Measurements from ENCODE around the gene CNTRL.

CNTRL gene

DNA sequence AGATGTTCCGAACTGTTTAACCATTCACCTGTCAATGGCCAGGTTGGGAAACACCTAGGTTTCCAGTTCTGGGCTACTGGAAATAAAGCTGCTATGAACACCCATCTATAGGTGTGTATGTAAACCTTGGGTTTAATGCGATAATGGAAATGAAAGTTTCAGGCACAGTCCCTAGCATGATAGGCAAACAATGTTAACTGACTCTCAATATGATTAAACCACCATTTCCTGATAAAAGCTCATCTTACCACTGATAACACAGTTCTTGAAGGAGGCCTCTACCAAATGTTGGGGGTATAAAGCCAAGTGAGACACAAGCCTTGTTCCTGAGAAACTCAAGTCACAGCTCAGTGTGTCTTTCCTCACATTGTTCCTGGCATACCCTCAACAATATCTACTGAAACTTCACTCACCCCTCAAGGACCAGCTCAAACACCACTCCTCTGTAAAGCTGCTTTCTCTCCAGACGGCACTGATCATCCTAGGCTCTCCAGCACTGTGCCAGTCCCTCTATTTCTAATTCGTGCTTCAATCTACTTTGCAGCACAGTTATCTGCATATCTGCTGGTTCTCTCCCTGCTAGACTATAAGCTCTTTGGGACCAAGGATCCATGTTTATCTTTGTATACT lies 111.1 kb downstream of the CNTRL start:
- H3K27ac Mint-ChIP-seq, result peak overlapping the region; percentile 73
- ATAC-seq (replicated peaks), result peak; percentile 18 to 25
- H3K9me3 Mint-ChIP-seq, result no peaks in the 10 kb centered on the region
- no peak for DNase-seq
- no peaks in the 10 kb centered on the region for H3K27me3 Mint-ChIP-seq
- H3K4me3 Mint-ChIP-seq, result no peak overlapping the region
- H3K36me3 Mint-ChIP-seq, result peaks cover 23 to 46% of the 10 kb centered on the region in 2 donors
- H3K4me1 Mint-ChIP-seq, result peaks cover 39 to 47% of the 10 kb centered on the region in 2 donors

DNA sequence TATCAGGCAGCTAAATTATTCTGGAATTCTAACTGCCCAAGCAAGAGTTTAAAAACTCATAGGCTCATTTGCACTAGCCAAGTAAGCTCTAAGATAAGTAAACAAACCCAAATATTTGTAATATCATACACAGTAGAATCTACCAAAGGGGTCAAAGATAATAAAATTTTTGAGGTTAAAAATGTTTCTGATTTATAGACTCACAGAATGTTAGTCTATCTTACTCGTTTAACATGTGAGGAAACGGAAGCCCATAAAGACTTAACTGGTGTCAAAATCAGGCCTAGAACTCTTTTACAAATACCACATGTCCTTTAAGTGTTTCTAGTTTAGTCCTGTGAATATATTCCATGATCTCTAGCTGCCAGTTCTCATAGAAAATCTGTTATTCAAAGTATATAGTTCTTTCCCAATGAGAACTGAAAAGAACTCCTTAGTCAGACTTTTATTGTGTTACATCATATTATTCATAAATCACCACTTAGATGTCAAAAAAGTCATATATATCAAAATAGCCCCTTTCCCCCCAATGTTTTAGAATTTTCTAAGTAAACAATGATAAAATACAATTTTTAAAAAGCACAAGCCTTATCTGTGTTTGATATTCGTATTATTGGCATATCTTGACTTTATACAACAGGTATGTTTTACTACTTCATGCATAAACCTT lies 113.0 kb downstream of the CNTRL start:
- H3K36me3 Mint-ChIP-seq, result peaks cover 21 to 35% of the 10 kb centered on the region in 2 donors
- H3K27me3 Mint-ChIP-seq, result no peaks in the 10 kb centered on the region
- peaks cover 38 to 47% of the 10 kb centered on the region in 2 donors for H3K4me1 Mint-ChIP-seq
- no peak overlapping the region for H3K27ac Mint-ChIP-seq
- no peaks in the 10 kb centered on the region for H3K9me3 Mint-ChIP-seq
- no peak overlapping the region for H3K4me3 Mint-ChIP-seq
- no peak for DNase-seq
- no peak for ATAC-seq (replicated peaks)

DNA sequence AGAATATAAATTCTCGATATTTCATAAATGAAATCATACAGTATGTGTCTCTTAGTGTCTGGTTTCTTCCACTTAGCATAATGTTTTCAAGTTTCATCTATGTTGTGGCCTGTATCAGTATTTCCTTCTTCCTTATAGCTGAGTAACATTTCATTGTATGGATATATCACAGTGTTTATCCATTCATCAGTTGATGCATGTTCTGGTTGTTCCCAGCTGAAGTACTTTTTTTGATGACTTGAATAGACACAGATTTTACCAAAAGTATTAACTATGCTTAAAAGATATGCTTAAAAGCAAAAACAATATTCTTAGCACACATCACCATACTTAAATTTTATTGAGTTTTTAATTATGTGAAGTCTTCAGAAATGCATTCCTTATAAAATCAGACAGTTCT lies 114.3 kb downstream of the CNTRL start:
- H3K9me3 Mint-ChIP-seq, result no peaks in the 10 kb centered on the region
- ATAC-seq (replicated peaks) (no peak), DNase-seq (no peak)
- H3K27me3 Mint-ChIP-seq, result no peaks in the 10 kb centered on the region
- H3K36me3 Mint-ChIP-seq, result peaks cover 16 to 24% of the 10 kb centered on the region in 2 donors
- no peak overlapping the region for H3K4me3 Mint-ChIP-seq
- H3K4me1 Mint-ChIP-seq, result peaks cover 33 to 41% of the 10 kb centered on the region in 2 donors
- H3K27ac Mint-ChIP-seq, result no peak overlapping the region

DNA sequence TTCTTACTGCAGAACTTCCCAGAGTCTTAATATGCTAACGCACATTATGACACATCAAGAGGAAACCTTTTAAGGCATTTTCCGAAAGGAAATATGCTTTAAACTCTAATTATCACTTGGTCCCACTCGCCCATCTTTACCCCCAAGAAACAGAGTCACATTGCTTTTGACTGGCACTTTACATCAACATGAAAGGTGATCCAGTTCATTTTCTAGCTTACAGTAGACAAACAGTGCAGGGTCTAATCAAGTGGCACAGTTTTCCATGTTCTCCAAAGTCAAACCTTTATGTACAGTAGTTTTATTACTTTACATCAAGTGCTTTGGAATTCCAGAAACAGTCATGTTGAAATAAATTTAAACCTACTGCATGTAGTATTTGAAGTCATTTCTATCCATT lies 114.9 kb downstream of the CNTRL start:
- DNase-seq (no peak), ATAC-seq (replicated peaks) (no peak)
- Mint-ChIP-seq H3K4me1 (peaks cover 30 to 37% of the 10 kb centered on the region in 2 donors), H3K36me3 (peaks cover 16 to 24% of the 10 kb centered on the region in 2 donors), H3K27me3 (no peaks in the 10 kb centered on the region), H3K9me3 (no peaks in the 10 kb centered on the region), H3K27ac (no peak overlapping the region), H3K4me3 (no peak overlapping the region)

DNA sequence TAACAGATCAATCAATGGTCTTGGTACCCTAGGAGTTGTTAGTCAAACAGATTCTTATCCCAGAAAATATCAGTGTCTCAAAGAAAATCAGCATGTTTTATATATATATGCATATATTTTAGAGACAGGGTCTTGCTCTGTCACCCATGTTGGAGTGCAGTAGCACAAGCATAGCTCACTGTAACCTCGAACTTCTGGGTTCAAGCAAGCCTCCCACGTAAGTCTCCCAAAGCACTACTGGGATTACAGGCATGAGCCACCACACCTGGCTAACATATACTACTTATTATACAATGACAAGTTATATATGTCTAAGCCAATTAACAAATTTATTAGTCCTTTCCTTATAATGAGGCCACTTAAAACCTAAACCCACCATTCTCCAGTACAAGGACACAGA lies 116.5 kb downstream of the CNTRL start:
- Mint-ChIP-seq H3K27me3 (no peaks in the 10 kb centered on the region), H3K27ac (peak overlapping the region; percentile 31), H3K36me3 (peaks cover 4 to 9% of the 10 kb centered on the region in 2 donors), H3K4me3 (no peak overlapping the region), H3K4me1 (peaks cover 23 to 36% of the 10 kb centered on the region in 2 donors), H3K9me3 (no peaks in the 10 kb centered on the region)
- ATAC-seq (replicated peaks) (no peak), DNase-seq (no peak)

DNA sequence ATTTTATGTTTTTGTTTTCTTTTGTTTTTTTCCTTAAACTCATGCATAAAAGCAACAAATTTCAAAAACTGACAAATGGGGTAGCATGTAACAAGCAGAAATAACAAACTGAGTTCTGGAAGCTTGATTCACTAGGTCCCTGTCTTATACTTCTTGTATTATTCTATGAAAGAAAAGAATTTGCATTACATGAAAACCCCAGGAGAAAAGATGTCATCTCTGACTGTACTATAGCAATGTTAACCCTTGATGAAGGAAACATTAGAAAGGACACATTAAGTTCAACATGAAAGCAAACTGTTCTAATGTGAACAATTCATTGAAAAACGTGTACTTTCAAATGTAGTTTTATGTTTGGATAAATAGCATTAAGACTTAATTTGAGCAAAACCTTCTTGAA lies 117.8 kb downstream of the CNTRL start:
- Mint-ChIP-seq H3K4me3 (no peak overlapping the region), H3K27ac (no peak overlapping the region), H3K9me3 (no peaks in the 10 kb centered on the region), H3K27me3 (no peaks in the 10 kb centered on the region), H3K4me1 (peaks cover 22 to 44% of the 10 kb centered on the region in 2 donors), H3K36me3 (peaks cover 4 to 5% of the 10 kb centered on the region in 2 donors)
- ATAC-seq (replicated peaks) (no peak), DNase-seq (no peak)

DNA sequence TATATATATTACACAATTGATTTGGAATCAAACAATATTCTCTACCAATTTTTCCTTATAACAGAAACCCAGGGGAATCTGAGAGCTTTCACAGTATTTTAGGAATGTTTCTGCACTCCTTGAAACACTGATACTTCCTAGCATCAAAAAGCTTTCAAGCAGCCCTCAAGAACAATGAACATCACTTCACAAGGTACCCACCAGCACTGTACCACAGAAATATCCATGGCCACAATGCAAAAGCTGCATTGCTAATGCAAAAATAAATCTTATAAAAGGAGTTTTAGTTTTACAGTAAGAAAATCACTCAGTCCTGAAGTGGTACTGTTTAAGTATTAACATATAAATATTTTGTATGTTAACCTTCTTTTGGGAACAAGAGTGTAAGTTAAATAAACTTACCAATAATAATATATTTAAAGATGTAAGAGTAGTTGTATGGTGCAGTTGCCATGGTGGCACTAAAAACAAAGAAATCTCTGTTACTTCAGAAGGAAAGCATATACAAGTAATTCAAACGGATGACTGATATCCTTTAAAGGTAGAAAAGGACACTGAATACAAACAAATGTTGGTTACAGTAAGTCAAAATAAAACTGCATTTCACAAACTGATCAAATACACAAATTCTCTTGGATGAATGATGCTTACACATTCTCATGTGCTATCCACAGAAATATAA lies 118.3 kb downstream of the CNTRL start:
- Mint-ChIP-seq H3K36me3 (peaks cover 4 to 5% of the 10 kb centered on the region in 2 donors), H3K27me3 (no peaks in the 10 kb centered on the region), H3K27ac (no peak overlapping the region), H3K4me3 (no peak overlapping the region), H3K9me3 (no peaks in the 10 kb centered on the region), H3K4me1 (peaks cover 23 to 48% of the 10 kb centered on the region in 2 donors)
- DNase-seq, result no peak
- no peak for ATAC-seq (replicated peaks)

DNA sequence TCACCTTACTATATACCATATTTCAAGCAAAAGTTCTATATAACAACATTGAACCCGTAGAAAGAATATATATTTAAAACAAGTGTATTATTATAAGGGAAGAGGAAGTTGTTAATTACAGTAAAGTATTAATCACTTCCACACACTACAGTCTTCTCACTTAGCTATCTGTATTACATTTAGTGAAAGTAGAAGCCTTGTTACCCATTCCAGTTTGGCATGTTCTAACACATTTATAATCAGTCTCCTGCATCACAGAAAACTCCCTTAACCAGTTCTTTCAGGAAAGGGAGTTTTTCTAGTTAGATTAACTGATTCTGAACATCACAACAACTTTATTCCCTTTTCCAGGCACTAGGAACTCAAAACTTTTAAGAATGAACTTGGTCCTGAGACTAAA lies 120.0 kb downstream of the CNTRL start:
- no peaks in the 10 kb centered on the region for H3K9me3 Mint-ChIP-seq
- H3K27me3 Mint-ChIP-seq, result no peaks in the 10 kb centered on the region
- H3K4me1 Mint-ChIP-seq, result peaks cover 28 to 63% of the 10 kb centered on the region in 2 donors
- no peak overlapping the region for H3K27ac Mint-ChIP-seq
- no peak overlapping the region for H3K4me3 Mint-ChIP-seq
- DNase-seq (no peak), ATAC-seq (replicated peaks) (peak in 1 of 2 donors; percentile 41)
- peaks cover 5 to 7% of the 10 kb centered on the region in 2 donors for H3K36me3 Mint-ChIP-seq

DNA sequence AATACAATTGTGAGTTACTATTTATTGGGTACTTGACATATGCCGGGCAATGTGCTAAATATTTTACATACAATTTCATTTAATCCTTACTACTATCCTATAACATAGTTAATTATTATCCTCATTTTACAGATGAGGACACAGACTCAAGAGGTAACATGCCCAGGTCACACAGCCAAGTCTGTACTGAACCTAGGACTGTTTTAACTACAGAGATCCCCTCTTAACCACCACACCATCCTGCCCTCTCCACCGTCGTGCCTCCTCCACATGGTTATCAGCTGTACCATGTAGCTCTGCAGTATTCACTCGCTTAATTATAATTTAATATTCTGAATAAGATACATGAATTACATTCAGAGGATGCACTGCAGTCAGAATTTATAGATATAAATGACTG lies 121.6 kb downstream of the CNTRL start:
- Mint-ChIP-seq H3K27ac (no peak overlapping the region), H3K4me3 (no peak overlapping the region), H3K27me3 (no peaks in the 10 kb centered on the region), H3K36me3 (peaks cover 6 to 11% of the 10 kb centered on the region in 2 donors), H3K9me3 (no peaks in the 10 kb centered on the region), H3K4me1 (peaks cover 27 to 66% of the 10 kb centered on the region in 2 donors)
- DNase-seq (no peak), ATAC-seq (replicated peaks) (peak in 1 of 2 donors; percentile 22)

DNA sequence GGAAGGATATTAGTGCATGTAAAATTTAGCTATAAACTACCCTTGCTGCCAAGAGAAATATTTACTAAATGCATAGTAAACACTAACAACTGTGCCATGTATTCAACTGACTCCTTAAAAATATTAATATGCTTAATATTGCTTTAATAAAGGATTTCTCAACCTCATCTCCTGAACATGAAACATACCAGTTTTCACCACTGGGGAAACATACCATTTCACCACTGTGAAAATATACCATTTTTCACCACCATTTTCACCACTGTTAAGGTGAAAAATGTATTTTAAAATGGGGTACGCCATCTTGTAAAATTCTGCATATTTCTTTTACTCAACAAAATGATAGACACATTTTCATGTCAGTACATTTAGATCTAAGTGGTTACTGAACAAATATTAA lies 122.4 kb downstream of the CNTRL start:
- no peak overlapping the region for H3K4me3 Mint-ChIP-seq
- H3K27ac Mint-ChIP-seq, result no peak overlapping the region
- no peak for DNase-seq

DNA sequence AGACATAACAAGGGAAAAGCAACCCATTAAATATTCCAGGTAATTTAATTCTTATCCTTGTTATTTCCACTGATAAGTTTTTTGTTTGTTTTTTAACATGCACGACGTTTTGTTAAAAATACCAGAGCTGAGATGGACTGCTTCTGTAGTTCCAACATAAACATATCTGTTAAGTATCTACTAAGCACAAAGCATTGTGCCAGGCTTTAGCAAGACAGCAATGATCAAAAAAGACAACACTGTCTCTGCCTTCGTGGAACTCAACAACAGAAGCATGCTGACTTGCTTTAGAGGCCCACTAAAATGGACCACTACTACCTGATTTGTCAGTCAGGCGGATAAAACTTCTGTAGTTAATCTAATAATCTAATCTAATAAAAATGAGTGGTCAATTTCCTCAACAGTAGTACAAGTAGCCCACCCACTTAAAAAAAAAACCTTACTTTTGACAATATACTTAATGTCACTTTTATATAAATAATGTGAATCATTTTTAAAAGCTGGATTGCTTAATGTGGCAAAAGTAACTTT lies 123.8 kb downstream of the CNTRL start:
- no peaks in the 10 kb centered on the region for H3K27me3 Mint-ChIP-seq
- peaks cover 26 to 84% of the 10 kb centered on the region in 2 donors for H3K4me1 Mint-ChIP-seq
- H3K4me3 Mint-ChIP-seq, result peak overlapping the region; percentile 10 to 44
- peaks cover 6 to 9% of the 10 kb centered on the region in 2 donors for H3K36me3 Mint-ChIP-seq
- H3K9me3 Mint-ChIP-seq, result no peaks in the 10 kb centered on the region
- DNase-seq (no peak), ATAC-seq (replicated peaks) (no peak)
- H3K27ac Mint-ChIP-seq, result no peak overlapping the region

More for the DNA sequence above, 122.4 kb downstream of the CNTRL start:
- peaks cover 27 to 71% of the 10 kb centered on the region in 2 donors for H3K4me1 Mint-ChIP-seq
- no peaks in the 10 kb centered on the region for H3K9me3 Mint-ChIP-seq
- ATAC-seq (replicated peaks), result no peak
- H3K27me3 Mint-ChIP-seq, result no peaks in the 10 kb centered on the region
- peaks cover 6 to 9% of the 10 kb centered on the region in 2 donors for H3K36me3 Mint-ChIP-seq

DNA sequence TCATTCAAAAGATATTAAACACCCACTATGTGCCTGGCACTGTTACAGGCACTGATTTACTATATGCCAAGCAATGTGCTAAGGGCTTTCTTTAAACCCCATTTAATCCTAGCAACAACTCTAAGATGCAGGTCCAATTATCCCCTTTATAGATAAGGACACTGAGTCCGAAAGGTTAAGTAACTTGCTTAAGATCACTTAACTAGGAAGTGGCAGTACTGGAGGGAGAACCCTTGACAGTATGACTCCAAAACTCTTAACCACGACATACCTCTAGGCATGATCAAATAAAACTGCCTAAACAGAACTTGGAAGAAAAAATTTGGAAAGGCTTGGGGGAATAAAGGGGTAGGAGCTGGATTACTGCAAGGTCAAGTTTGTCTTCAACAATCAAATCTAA lies 125.2 kb downstream of the CNTRL start:
- H3K9me3 Mint-ChIP-seq, result no peaks in the 10 kb centered on the region
- ATAC-seq (replicated peaks) (no peak), DNase-seq (no peak)
- H3K27ac Mint-ChIP-seq, result peak overlapping the region; percentile 28
- H3K4me1 Mint-ChIP-seq, result peaks cover 18 to 77% of the 10 kb centered on the region in 2 donors
- H3K36me3 Mint-ChIP-seq, result peaks cover 6 to 9% of the 10 kb centered on the region in 2 donors
- H3K27me3 Mint-ChIP-seq, result no peaks in the 10 kb centered on the region
- H3K4me3 Mint-ChIP-seq, result peak overlapping the region; percentile 92 to 97

DNA sequence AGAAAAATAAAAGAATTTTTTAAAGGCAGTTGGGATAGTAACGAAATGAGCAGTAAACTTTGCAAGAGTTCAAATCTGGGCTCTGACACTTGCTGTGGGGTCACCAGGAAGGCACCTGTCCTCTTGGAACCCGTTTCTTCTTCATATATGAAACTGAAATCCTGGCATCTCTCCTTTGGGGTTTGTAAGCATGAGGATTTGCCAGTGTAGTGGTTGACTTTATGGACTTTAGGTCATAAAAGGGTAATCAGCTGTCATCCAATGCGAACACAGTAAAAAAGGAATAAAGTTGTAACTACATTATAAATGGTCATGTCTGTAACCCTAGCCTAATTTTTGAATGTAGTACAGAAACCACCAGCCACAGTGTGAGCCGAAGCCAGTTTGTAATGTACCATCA lies 125.6 kb downstream of the CNTRL start:
- Mint-ChIP-seq H3K4me3 (peak overlapping the region; percentile 92 to 97), H3K9me3 (no peaks in the 10 kb centered on the region), H3K4me1 (peaks cover 17 to 76% of the 10 kb centered on the region in 2 donors), H3K27me3 (no peaks in the 10 kb centered on the region), H3K36me3 (peaks cover 6 to 9% of the 10 kb centered on the region in 2 donors), H3K27ac (peak overlapping the region; percentile 83)
- DNase-seq (no peak), ATAC-seq (replicated peaks) (no peak)

DNA sequence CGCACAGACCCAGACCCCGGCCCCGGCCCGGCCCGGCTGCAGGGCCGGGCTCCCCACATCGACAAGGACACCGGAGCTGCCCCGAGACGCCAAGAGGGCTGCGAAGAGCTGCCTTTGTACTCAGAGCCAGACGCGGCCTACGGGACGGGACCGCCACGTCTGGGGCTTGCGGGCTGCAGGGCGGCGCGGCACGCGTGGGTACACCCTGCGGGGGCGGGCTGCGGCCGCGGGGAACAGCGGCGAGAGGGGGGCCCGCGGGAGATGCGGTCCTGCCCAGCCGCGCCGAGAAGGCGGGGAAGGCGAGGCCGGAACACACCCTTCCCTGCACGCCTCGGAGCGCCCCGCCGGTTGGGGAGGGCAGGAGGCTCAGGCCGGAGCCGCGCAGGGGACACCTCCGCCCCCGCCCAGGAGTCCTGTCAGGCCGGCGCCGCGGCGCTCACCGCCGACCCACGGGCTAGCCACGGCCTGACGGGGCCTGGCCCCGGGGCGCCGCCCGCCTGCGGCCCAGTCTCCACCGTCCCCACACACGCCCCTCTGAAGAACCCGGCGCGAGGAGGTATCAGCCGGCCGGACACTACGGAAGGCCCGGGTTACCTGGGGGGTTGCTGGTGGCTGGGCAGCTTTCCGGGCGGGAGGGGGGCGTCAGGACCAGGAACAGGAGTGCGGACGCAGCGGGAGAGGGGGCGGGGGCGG lies 126.4 kb downstream of the CNTRL start:
- Mint-ChIP-seq H3K27me3 (no peaks in the 10 kb centered on the region), H3K4me3 (peak overlapping the region; percentile 92 to 97), H3K36me3 (peaks cover 6 to 9% of the 10 kb centered on the region in 2 donors), H3K4me1 (peaks cover 18 to 71% of the 10 kb centered on the region in 2 donors), H3K27ac (peak overlapping the region; percentile 95), H3K9me3 (no peaks in the 10 kb centered on the region)
- ATAC-seq (replicated peaks) (peak; percentile 50 to 52), DNase-seq (peak; percentile 51)

Measured in stimulated activated naive B cell treated with anti-CD40 and anti-IgM and Interleukin-4, amounts not matched to agents 10 μg/mL and 1 μg/mL and 100 μg/mL, for 72 hours (primary cell).